ENCODE measurements around the gene MCTP1. TPM values are rescaled to one million over a fixed set of nuclear protein-coding genes. Genes with fewer than 3 reads are reported as not detected.

The MCTP1 gene
- total RNA-seq, 1 donor from 2014 or later: 3.7 TPM

- Histone ChIP-seq H3K4me1 (no peaks in the 10 kb centered on the region), H4K20me1 (ENCODE audit: low read depth) (no peaks in the 10 kb centered on the region), H3K9ac (no peak overlapping the region), H3K9me3 (ENCODE audit: low read depth) (no peaks in the 10 kb centered on the region), H3K4me3 (no peak overlapping the region), H3K79me2 (ENCODE audit: low read depth) (no peaks in the 10 kb centered on the region), H3F3A (ENCODE audit: low read depth) (no peaks in the 10 kb centered on the region), H3K4me2 (no peak overlapping the region), H3K27ac (no peak overlapping the region), H3K27me3 (no peaks in the 10 kb centered on the region), H2AFZ (replicated peaks) (no peak overlapping the region), H3K36me3 (no peaks in the 10 kb centered on the region)
- TF ChIP-seq EZH2phosphoT487 (IDR thresholded peaks at IDR 0.05) (no peak), EZH2 (IDR thresholded peaks at IDR 0.05) (no peak), CTCF (IDR thresholded peaks at IDR 0.05) (no peak)
- no peaks in the 10 kb centered on the region for H3K27me3 Mint-ChIP-seq (ENCODE audit: insufficient read depth, low read depth)
- no peak overlapping the region for H3K4me3 Mint-ChIP-seq
- DNase-seq (ENCODE audit: low spot score): no peak
- no peak overlapping the region for H3K27ac Mint-ChIP-seq
- H3K9me3 Mint-ChIP-seq: no peaks in the 10 kb centered on the region
- no peaks in the 10 kb centered on the region for H3K36me3 Mint-ChIP-seq
- H3K4me1 Mint-ChIP-seq: peaks cover 2% of the 10 kb centered on the region
Measured at GRCh38 chr5:95026718-95027117, 258.2 kb downstream of the MCTP1 start.

DNA sequence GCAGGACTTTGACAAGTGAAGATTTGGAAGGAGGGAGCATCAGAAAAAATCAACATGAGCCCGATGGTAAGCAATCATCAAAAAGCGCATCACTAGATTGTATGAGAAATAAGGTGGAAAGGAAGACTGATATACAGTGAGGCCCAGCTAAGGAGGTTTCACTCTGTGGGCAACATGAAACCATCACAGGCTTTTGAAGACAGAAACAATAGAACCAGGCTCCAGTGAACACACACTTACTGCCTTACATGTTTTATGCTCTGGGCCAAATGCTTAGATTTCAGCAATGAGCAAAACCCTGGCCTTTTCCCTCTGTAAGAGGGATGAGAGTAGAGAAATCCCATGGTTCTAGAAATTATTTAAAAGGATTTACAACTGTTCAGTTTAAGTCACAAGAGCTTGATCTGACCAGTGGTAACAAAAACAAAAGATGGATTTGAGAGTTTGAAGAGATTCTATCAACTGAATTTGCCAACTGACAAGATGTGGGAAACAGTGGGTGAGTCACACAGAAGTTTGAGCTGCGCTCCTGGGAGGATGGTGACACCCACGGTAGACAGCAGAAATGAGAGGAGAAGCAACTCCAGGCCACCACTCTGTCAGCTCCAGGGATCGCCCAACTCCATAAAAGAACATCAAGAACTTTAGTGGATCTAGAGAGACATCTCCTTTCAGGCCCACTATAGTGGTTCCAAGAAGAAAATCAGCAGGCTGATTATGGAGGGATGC lies 261.8 kb downstream of the MCTP1 start:
- H3K4me2 ChIP-seq: no peak overlapping the region
- Mint-ChIP-seq H3K4me3 (no peak overlapping the region), H3K4me1 (peaks cover 5% of the 10 kb centered on the region), H3K9me3 (no peaks in the 10 kb centered on the region), H3K27ac (no peak overlapping the region), H3K27me3 (ENCODE audit: insufficient read depth, low read depth) (no peaks in the 10 kb centered on the region), H3K36me3 (no peaks in the 10 kb centered on the region)
- H2AFZ ChIP-seq (replicated peaks): no peak overlapping the region
- H3K4me3 ChIP-seq: no peak overlapping the region
- no peak overlapping the region for H3K9ac ChIP-seq
- no peaks in the 10 kb centered on the region for H4K20me1 ChIP-seq (ENCODE audit: low read depth)
- no peaks in the 10 kb centered on the region for H3K36me3 ChIP-seq
- TF ChIP-seq EZH2phosphoT487 (IDR thresholded peaks at IDR 0.05) (no peak), CTCF (IDR thresholded peaks at IDR 0.05) (no peak), EZH2 (IDR thresholded peaks at IDR 0.05) (no peak)
- H3K79me2 ChIP-seq (ENCODE audit: low read depth): no peaks in the 10 kb centered on the region
- no peaks in the 10 kb centered on the region for H3K27me3 ChIP-seq
- H3K4me1 ChIP-seq: peaks cover 16% of the 10 kb centered on the region
- no peak overlapping the region for H3K27ac ChIP-seq
- no peaks in the 10 kb centered on the region for H3K9me3 ChIP-seq (ENCODE audit: low read depth)
- no peaks in the 10 kb centered on the region for H3F3A ChIP-seq (ENCODE audit: low read depth)
- DNase-seq (ENCODE audit: low spot score): no peak

DNA sequence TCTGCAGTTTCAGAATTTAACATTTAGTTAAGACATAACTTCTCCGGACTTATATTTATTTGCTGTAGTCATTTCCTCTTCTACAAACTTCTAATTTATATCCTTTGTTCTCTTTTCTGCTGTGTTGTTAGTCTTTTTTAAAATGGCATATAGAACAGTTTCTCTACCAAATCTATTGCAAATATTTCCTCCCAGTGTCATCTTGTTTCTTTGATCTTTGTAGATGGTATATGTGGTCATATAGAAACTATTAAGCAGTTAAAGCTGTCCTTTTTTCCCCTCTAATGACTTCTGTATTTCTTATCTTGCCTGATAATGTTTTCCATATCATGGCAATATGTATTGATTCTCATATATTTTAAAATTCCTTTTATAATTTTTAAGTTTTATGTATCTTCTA lies 264.5 kb downstream of the MCTP1 start:
- no peaks in the 10 kb centered on the region for H3K79me2 ChIP-seq (ENCODE audit: low read depth)
- no peaks in the 10 kb centered on the region for H3K9me3 Mint-ChIP-seq
- H4K20me1 ChIP-seq (ENCODE audit: low read depth): no peaks in the 10 kb centered on the region
- H3K27me3 Mint-ChIP-seq (ENCODE audit: insufficient read depth, low read depth): no peaks in the 10 kb centered on the region
- no peak for DNase-seq (ENCODE audit: low spot score)
- H3K9me3 ChIP-seq (ENCODE audit: low read depth): no peaks in the 10 kb centered on the region
- H3K9ac ChIP-seq: no peak overlapping the region
- H3F3A ChIP-seq (ENCODE audit: low read depth): no peaks in the 10 kb centered on the region
- H3K4me2 ChIP-seq: no peak overlapping the region
- TF ChIP-seq EZH2phosphoT487 (IDR thresholded peaks at IDR 0.05) (no peak), CTCF (IDR thresholded peaks at IDR 0.05) (no peak), EZH2 (IDR thresholded peaks at IDR 0.05) (no peak)
- no peak overlapping the region for H3K27ac Mint-ChIP-seq
- H3K4me3 ChIP-seq: no peak overlapping the region
- no peak overlapping the region for H2AFZ ChIP-seq (replicated peaks)
- H3K4me3 Mint-ChIP-seq: no peak overlapping the region
- peaks cover 16% of the 10 kb centered on the region for H3K4me1 ChIP-seq
- H3K36me3 ChIP-seq: no peaks in the 10 kb centered on the region
- H3K27me3 ChIP-seq: no peaks in the 10 kb centered on the region
- H3K4me1 Mint-ChIP-seq: peaks cover 5% of the 10 kb centered on the region
- no peaks in the 10 kb centered on the region for H3K36me3 Mint-ChIP-seq
- H3K27ac ChIP-seq: no peak overlapping the region

Measured in neural progenitor cell (in vitro differentiated cells).